Measurements from ENCODE around the gene CWF19L1.

GRCh38 chr10:100291356-100291755 lies 23.9 kb upstream of the CWF19L1 start:
- TF ChIP-seq ZBTB33 (IDR thresholded peaks at IDR 0.05; ENCODE audit: borderline replicate concordance, low read depth): no peak
- no peak for TF ChIP-seq TCF12 (IDR thresholded peaks at IDR 0.05)
